GM19395 (cell line): ENCODE results near the gene ATXN7L1.

Experiments
- ATAC-seq: cut with Tn5 transposase; IDR thresholded peaks from one replicate; pipeline ENCODE4 v1.9.1; 2021; ENCODE audit warnings: mild to moderate bottlenecking, moderate library complexity; ENCODE audit not compliant: unreplicated experiment

ATXN7L1 gene

GRCh38 chr7:105653441-105654005, 222.9 kb downstream of the ATXN7L1 start:
- no peak for ATAC-seq

GRCh38 chr7:105652359-105652993, 223.9 kb downstream of the ATXN7L1 start:
- peak; percentile 70 for ATAC-seq

GRCh38 chr7:105651798-105652197, 224.6 kb downstream of the ATXN7L1 start:
- ATAC-seq: no peak

GRCh38 chr7:105650382-105650970, 225.9 kb downstream of the ATXN7L1 start:
- ATAC-seq: no peak

- no peak for ATAC-seq
Measured at GRCh38 chr7:105649727-105650381, 226.5 kb downstream of the ATXN7L1 start.

- no peak for ATAC-seq
Measured at GRCh38 chr7:105648561-105649401, 227.6 kb downstream of the ATXN7L1 start.

- no peak for ATAC-seq
Measured at GRCh38 chr7:105647591-105647990, 228.8 kb downstream of the ATXN7L1 start.

- ATAC-seq: no peak
Measured at GRCh38 chr7:105644937-105645336, 231.5 kb downstream of the ATXN7L1 start.

GRCh38 chr7:105643851-105644250, 232.5 kb downstream of the ATXN7L1 start:
- no peak for ATAC-seq

- no peak for ATAC-seq
Measured at GRCh38 chr7:105643384-105643783, 233.0 kb downstream of the ATXN7L1 start.

GRCh38 chr7:105642264-105642663, 234.1 kb downstream of the ATXN7L1 start:
- no peak for ATAC-seq

- no peak for ATAC-seq
Measured at GRCh38 chr7:105640956-105641810, 235.2 kb downstream of the ATXN7L1 start.

- ATAC-seq: no peak
Measured at GRCh38 chr7:105639667-105640493, 236.5 kb downstream of the ATXN7L1 start.

GRCh38 chr7:105638902-105639495, 237.4 kb downstream of the ATXN7L1 start:
- no peak for ATAC-seq

GRCh38 chr7:105638334-105638733, 238.1 kb downstream of the ATXN7L1 start:
- ATAC-seq: no peak

- ATAC-seq: no peak
Measured at GRCh38 chr7:105637755-105638154, 238.6 kb downstream of the ATXN7L1 start.

GRCh38 chr7:105636982-105637381, 239.4 kb downstream of the ATXN7L1 start:
- no peak for ATAC-seq

- no peak for ATAC-seq
Measured at GRCh38 chr7:105635197-105635596, 241.2 kb downstream of the ATXN7L1 start.

- no peak for ATAC-seq
Measured at GRCh38 chr7:105625986-105626385, 250.4 kb downstream of the ATXN7L1 start.
